ENCODE data around the gene CCSAP. TPM values are rescaled to one million over a fixed set of nuclear protein-coding genes. Genes with fewer than 3 reads are reported as not detected.
A peak's percentile ranks its signal among the peaks of the same experiment; 100 is the strongest.

The CCSAP gene
- total RNA-seq, 1 donor from 2014 or later: 34.4 TPM

- DNase-seq (ENCODE audit: low spot score): no peak
- no peak overlapping the region for H3K9ac ChIP-seq
- TF ChIP-seq EZH2 (IDR thresholded peaks at IDR 0.05) (no peak), EZH2phosphoT487 (IDR thresholded peaks at IDR 0.05) (no peak)
- TF ChIP-seq, protein P1, sequence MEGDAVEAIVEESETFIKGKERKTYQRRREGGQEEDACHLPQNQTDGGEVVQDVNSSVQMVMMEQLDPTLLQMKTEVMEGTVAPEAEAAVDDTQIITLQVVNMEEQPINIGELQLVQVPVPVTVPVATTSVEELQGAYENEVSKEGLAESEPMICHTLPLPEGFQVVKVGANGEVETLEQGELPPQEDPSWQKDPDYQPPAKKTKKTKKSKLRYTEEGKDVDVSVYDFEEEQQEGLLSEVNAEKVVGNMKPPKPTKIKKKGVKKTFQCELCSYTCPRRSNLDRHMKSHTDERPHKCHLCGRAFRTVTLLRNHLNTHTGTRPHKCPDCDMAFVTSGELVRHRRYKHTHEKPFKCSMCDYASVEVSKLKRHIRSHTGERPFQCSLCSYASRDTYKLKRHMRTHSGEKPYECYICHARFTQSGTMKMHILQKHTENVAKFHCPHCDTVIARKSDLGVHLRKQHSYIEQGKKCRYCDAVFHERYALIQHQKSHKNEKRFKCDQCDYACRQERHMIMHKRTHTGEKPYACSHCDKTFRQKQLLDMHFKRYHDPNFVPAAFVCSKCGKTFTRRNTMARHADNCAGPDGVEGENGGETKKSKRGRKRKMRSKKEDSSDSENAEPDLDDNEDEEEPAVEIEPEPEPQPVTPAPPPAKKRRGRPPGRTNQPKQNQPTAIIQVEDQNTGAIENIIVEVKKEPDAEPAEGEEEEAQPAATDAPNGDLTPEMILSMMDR (IDR thresholded peaks at IDR 0.05): no peak
- no peaks in the 10 kb centered on the region for H3K36me3 ChIP-seq
- peaks cover 15% of the 10 kb centered on the region for H3K4me1 ChIP-seq
- Mint-ChIP-seq H3K36me3 (no peaks in the 10 kb centered on the region), H3K9me3 (peaks cover 5% of the 10 kb centered on the region), H3K4me3 (peak overlapping the region; percentile 68), H3K27me3 (ENCODE audit: insufficient read depth, low read depth) (peaks cover 13% of the 10 kb centered on the region), H3K4me1 (peaks cover 17% of the 10 kb centered on the region), H3K27ac (no peak overlapping the region)
- peaks cover 13% of the 10 kb centered on the region for H3K79me2 ChIP-seq (ENCODE audit: low read depth)
- no peak overlapping the region for H3K4me2 ChIP-seq
- H3F3A ChIP-seq (ENCODE audit: low read depth): peaks cover 32% of the 10 kb centered on the region
- no peak overlapping the region for H3K27ac ChIP-seq
- H3K27me3 ChIP-seq: peaks cover 21% of the 10 kb centered on the region
- no peaks in the 10 kb centered on the region for H3K9me3 ChIP-seq (ENCODE audit: low read depth)
- no peak overlapping the region for H2AFZ ChIP-seq (replicated peaks)
- peaks cover 17% of the 10 kb centered on the region for H4K20me1 ChIP-seq (ENCODE audit: low read depth)
- H3K4me3 ChIP-seq: no peak overlapping the region
Measured at GRCh38 chr1:229344937-229345684, 2.3 kb upstream of the CCSAP start.

DNA sequence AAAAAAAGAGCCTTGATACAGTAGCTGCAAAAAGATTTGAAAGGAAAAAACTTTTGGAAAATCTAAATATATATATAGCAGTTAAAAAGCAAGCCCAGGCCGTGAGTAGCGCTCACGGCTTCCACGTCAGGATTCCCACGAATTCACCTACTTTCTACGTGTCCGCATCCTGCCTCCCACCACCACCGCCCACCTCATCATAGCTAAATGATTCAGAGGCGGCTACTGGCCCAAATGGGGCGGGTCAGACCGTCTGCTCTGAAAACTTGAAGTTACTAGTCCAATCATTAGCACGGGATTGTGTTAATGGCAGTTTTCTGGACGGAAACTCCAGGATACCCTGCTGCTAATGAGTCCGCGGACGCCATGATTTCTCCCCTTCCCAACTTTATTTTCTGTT, 1.3 kb upstream of the CCSAP start:
- peaks cover 13% of the 10 kb centered on the region for H3K27me3 Mint-ChIP-seq (ENCODE audit: insufficient read depth, low read depth)
- peaks cover 21% of the 10 kb centered on the region for H3K27me3 ChIP-seq
- H3K9me3 Mint-ChIP-seq: peaks cover 5% of the 10 kb centered on the region
- peak overlapping the region; percentile 95 for H3K4me2 ChIP-seq
- H2AFZ ChIP-seq (replicated peaks): no peak overlapping the region
- no peaks in the 10 kb centered on the region for H3K36me3 Mint-ChIP-seq
- no peak overlapping the region for H3K27ac ChIP-seq
- H3K79me2 ChIP-seq (ENCODE audit: low read depth): peaks cover 23% of the 10 kb centered on the region
- H3K4me3 ChIP-seq: peak overlapping the region; percentile 88
- no peak for TF ChIP-seq EZH2 (IDR thresholded peaks at IDR 0.05)
- TF ChIP-seq, protein P1 (IDR thresholded peaks at IDR 0.05): no peak
- no peak for TF ChIP-seq EZH2phosphoT487 (IDR thresholded peaks at IDR 0.05)
- H3K4me1 ChIP-seq: peaks cover 20% of the 10 kb centered on the region
- H3K9me3 ChIP-seq (ENCODE audit: low read depth): no peaks in the 10 kb centered on the region
- no peak for DNase-seq (ENCODE audit: low spot score)
- H3K27ac Mint-ChIP-seq: no peak overlapping the region
- no peak overlapping the region for H3K9ac ChIP-seq
- H3K4me1 Mint-ChIP-seq: peaks cover 26% of the 10 kb centered on the region
- peaks cover 26% of the 10 kb centered on the region for H4K20me1 ChIP-seq (ENCODE audit: low read depth)
- peak overlapping the region; percentile 87 for H3K4me3 Mint-ChIP-seq
- H3K36me3 ChIP-seq: no peaks in the 10 kb centered on the region
- H3F3A ChIP-seq (ENCODE audit: low read depth): peaks cover 34% of the 10 kb centered on the region

- H3K9ac ChIP-seq: peak overlapping the region; percentile 31
- H3K4me2 ChIP-seq: peak overlapping the region; percentile 95
- Mint-ChIP-seq H3K4me1 (peaks cover 28% of the 10 kb centered on the region), H3K27ac (peak overlapping the region; percentile 95), H3K36me3 (peaks cover 2% of the 10 kb centered on the region), H3K4me3 (peak overlapping the region; percentile 99), H3K9me3 (peaks cover 5% of the 10 kb centered on the region), H3K27me3 (ENCODE audit: insufficient read depth, low read depth) (peaks cover 13% of the 10 kb centered on the region)
- no peak for TF ChIP-seq EZH2phosphoT487 (IDR thresholded peaks at IDR 0.05)
- TF ChIP-seq, protein P1 (IDR thresholded peaks at IDR 0.05): no peak
- TF ChIP-seq EZH2 (IDR thresholded peaks at IDR 0.05): no peak
- peak overlapping the region; percentile 73 for H2AFZ ChIP-seq (replicated peaks)
- peaks cover 43% of the 10 kb centered on the region for H3K79me2 ChIP-seq (ENCODE audit: low read depth)
- H3K27me3 ChIP-seq: peaks cover 21% of the 10 kb centered on the region
- H3K4me3 ChIP-seq: peak overlapping the region; percentile 88
- H3K4me1 ChIP-seq: peaks cover 20% of the 10 kb centered on the region
- H4K20me1 ChIP-seq (ENCODE audit: low read depth): peaks cover 42% of the 10 kb centered on the region
- H3K27ac ChIP-seq: peak overlapping the region; percentile 83
- peak; percentile 95 for DNase-seq (ENCODE audit: low spot score)
- H3K36me3 ChIP-seq: no peaks in the 10 kb centered on the region
- H3K9me3 ChIP-seq (ENCODE audit: low read depth): no peaks in the 10 kb centered on the region
- peaks cover 34% of the 10 kb centered on the region for H3F3A ChIP-seq (ENCODE audit: low read depth)
Measured at GRCh38 chr1:229341774-229342655, 832 bp downstream of the CCSAP start.

Measured in neural progenitor cell (in vitro differentiated cells).